Left kidney (tissue), 2 donors: Measurements from ENCODE around the gene NPR2. TPM values are rescaled to one million over a fixed set of nuclear protein-coding genes. Genes with fewer than 3 reads are reported as not detected.

Source experiments
- DNase-seq: peaks from one replicate; pipeline ENCODE4 v3.0.0-alpha.2; 2013
- polyA plus RNA-seq: library from polyadenylated mRNA; unstranded; fragments of 120-200 nt; gene quantifications from one replicate; pipeline ENCODE4 v1.2.1, GENCODE V29; 2013; ENCODE audit not compliant: insufficient read length

NPR2 gene
- polyA plus RNA-seq, 1 donor: 36.8 TPM

DNA sequence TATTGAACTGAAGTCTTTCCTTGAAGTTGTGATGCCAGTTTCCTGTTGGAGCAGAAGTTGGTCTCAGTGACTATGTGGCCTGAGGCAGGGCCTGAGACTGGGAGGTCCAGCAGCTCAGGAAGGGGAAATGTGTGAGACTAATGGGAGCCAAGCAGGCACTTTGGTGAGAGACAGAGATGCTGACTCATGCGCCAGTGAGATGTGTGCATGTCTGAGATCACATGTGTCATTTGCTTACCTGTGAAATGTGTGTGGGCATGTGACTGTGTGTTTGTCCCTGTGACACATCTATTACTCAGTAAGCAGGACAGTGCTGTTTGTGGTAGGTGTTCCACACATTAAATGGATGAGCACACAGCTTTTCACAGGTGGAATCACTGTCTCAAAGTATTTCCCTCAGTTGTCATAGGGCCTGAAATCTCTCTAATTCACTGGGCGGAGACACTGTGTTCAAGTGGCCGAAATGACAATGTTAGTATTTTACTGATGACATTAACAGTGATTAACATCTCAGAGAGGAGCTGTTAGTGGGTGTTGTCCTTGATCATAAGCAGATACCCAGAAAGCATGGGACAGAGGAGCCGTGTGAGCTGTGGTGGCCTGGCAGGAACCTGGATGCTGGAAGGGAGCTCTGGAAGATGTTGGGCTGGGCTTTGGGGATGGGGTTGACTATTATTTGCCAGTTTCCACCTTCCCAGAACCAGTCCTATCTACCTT lies 7.4 kb downstream of the NPR2 start:
- no peak for DNase-seq

GRCh38 chr9:35800530-35800929 lies 9.1 kb downstream of the NPR2 start:
- DNase-seq: no peak

GRCh38 chr9:35801328-35802128 lies 10.1 kb downstream of the NPR2 start:
- DNase-seq: no peak

- DNase-seq: no peak
These were observed 14.7 kb downstream of the NPR2 start for GRCh38 chr9:35806101-35806500.

GRCh38 chr9:35808433-35808832 lies 17.0 kb downstream of the NPR2 start:
- no peak for DNase-seq

DNA sequence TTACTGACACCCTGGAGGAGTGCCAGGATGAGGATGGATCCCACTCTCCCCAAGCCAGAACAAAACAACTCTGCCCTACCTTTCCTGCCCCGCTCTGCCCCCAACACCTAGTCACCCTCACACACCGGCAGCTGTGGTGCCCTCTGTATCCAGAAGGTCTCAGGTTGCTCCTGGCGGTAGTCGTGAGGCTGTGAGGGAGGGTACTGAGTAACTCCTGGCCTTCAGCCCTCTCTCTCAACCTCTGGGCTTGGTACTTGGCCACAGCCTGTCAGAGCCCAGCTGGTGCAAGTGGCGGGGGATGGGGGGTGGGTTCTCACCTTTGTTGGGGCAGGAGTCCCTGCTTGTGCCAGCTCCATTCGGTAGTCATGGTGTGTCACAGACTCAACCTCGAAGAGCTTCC lies 18.7 kb downstream of the NPR2 start:
- DNase-seq: no peak

- DNase-seq: no peak
These were observed 20.1 kb downstream of the NPR2 start for GRCh38 chr9:35811381-35812024.

DNA sequence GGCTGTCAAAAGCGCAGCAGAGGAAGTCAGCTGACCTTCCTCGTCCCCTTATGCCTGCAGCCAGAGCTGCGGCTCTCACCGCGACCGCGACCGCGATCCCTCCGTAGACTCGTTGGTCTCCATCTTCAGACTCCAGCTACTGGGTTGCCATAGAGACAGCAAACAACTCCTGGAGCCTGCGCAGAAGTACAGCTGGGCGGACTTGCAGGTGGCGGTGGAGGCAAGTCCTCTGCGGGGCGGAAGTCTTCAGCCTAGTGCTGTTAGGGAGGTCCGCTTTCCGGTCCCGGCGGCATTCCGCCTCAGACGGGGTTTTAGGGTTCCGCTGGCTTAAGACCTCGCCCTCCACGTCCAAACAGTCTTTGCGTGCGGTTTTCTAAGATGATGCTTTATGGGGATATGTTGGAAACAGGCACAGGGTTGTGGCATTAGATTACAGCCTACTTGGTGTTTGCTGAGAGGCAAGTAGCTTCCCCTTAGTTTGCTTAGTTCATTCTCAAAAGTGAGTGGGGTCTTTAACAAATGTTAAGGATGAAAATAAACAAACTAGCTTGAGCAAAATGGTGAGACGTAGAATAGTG lies 20.7 kb downstream of the NPR2 start, which contains the start of gene SPAG8:
SPAG8 (minus strand) TSS at position 238 of the 578 bp plus-strand sequence; CDS start at position 123, 115 bp downstream.
- peak; percentile 92 for DNase-seq

GRCh38 chr9:35813434-35814105 lies 22.2 kb downstream of the NPR2 start:
- DNase-seq: no peak

DNA sequence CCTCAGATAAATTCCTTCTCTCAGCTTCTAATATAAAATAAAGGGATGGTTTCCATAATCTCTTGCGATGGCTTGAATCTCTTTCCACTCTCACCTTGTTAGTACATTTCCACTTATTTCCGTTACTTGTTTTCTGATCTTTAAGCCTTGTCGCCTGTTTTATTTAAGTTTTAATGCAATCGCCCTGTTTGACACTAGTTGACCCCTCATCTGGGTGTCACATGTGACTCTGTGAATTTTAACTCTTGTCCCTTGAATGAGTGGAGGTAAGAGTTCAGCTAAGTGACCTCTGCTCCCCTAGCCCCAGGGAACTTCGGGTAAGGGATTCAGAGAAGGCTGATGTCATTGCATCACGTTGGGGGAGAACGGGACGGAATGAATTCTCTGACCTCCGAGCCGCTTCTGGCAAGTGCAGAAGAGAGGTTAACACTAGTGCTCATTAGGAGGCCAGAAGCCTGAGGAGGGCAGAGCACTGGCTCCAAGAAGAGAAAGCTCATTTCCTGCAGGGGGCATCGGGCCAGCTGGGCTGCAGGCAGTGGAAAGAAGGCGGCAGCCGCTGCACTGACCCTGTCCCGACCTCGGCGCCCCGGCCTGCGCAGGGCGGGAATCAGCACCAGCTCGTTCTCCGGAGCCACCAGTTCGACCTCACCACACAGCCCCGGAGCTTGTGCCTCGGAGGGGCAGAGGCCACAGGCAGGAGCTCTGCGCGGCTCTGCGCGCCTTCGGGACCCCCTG lies 22.9 kb downstream of the NPR2 start:
- DNase-seq: no peak

- peak; percentile 98 for DNase-seq
These were observed 23.6 kb downstream of the NPR2 start, which contains the start of gene HINT2 for GRCh38 chr9:35814841-35815543. HINT2 (minus strand) TSS chr9:35815042; CDS start chr9:35814979, 63 bp downstream.

- no peak for DNase-seq
These were observed 25.3 kb downstream of the NPR2 start for GRCh38 chr9:35816708-35817107.

DNA sequence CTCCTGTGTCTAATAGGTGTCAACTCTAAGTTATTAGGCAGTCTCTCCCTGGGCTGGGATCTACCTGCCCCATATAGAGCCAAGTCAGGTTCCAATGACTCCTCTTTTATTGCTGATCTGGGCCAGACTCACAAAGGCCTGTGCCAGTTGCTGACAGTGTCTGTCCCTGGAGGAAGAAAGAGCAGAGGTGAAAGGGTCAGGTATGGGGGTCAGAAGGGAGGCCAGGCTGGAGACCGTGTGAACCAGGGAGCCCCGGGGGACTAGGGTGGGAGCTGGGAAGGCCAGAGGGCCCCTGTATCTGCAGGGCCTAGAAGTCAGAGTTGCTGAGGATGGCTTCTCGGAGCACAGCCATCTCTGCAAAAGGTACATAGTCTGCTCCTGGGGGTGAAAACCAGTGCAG lies 26.9 kb downstream of the NPR2 start:
- no peak for DNase-seq

GRCh38 chr9:35820076-35820475 lies 28.7 kb downstream of the NPR2 start:
- DNase-seq: no peak

DNA sequence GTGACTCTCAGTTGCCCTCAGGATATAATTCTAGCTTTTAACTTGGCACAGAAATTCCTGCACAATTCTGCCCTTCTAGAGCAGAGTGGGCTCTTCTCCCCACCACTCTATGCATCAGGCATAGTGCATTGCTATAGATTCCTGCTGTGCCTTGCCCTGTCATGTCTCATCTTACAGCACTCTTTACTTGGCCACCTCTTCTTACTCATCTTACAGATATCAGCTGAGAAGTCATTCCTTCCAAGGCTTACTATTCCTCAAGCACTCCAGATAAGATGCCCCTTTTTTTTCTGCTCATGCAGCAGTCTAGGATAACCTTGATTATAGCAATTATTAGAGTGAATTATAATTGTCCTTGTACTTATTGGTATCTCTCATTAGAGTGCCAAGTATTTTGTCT lies 31.5 kb downstream of the NPR2 start:
- no peak for DNase-seq

DNA sequence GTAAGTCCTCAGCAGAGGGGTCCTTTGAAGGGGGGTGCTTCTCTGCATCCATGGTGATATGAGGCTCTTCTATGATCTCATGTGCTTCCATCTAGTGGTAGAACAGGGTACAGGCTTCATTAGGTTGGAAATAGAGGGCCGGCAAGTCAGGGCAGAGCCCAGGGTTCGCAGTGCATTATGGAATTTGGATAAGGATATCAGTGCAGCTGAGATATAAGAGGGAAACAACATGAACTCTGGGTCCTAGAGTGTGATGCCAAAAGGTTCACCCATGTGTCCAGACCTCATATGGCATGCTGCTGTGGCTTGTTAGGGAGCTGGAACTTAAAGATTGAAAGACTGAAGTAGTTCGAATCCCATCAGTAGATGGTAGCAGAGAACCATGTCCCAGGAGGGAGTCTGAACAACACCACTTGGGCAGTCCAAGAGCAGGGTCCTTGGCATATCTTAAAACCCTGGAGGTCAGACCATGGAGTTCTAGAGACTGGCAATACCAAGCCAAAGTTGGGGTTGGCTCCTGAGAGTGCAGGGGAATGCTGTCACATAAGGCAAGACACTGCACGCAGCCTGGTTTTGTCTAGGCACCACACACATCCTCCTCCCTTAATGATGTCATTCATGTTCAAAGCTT lies 34.8 kb downstream of the NPR2 start:
- peak; percentile 63 for DNase-seq

GRCh38 chr9:35827486-35827885 lies 36.1 kb downstream of the NPR2 start:
- DNase-seq: no peak

- no peak for DNase-seq
These were observed 37.3 kb downstream of the NPR2 start, which contains the start of gene FAM221B for GRCh38 chr9:35828716-35829083. FAM221B (minus strand) TSS chr9:35828732; CDS start chr9:35826161, 2,571 bp downstream.

DNA sequence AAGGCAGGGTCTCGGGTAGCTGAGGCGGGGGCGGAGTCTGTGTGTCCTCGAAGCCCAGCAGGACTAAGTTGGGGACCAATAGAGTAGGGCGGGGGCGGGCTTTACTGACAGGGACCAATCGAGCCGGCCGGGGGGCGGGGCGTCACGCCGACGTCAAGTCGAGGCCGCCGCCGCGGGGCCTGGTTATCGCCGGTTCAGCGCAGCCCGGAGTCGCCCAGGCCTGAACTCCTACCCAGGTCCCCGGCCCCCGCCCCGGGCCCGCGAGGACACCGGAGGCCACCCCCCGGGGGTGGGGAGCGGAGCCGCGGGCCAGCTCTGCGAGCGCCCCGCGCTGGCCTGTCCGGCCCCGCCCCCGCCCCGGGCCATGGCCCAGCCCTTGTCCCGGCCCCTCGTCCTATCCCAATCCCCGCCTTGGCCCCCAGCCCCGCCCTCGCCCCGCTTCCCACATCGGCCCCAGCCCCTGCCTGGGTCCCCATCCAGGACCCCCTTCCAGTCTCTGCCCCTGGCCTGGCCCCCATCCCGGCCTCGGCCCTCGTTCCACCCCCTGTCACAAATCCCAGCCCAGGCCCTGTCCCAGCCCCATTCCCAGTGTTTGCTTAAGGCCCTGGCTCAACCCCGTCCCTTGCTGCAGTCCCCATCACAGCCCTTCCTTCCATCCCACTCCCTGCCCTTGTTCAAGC lies 37.8 kb downstream of the NPR2 start, which contains the start of gene TMEM8B:
TMEM8B (plus strand) TSS at position 145 of the 680 bp plus-strand sequence; CDS start at position 365, 220 bp downstream.
- peak; percentile 94 for DNase-seq
